ENCODE measurements around the gene FAM227B.
A peak's percentile ranks its signal among the peaks of the same experiment; 100 is the strongest.
"Not testable (repeated sequence)": the region's sequence is repeated elsewhere in the genome, so short reads cannot be mapped to it uniquely, and the experiment has no call there.

The FAM227B gene

DNA sequence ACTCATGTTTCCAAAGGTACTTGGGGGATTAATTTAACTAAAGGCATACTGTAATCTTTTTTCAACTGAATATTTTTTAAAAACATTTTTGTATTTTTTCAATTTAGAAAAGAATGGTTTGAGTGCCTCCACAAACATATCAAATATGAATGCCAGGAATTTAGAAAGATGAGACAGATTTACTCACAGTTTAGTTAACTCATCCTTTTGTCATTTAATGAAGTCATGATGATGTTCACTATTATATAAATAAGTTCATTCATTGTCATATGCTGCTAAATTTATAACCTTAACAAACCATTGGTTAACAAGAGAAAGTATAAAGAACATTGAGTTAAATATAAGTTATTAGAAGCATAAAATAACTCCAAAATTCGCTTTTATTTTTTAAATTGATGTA lies 147.6 kb downstream of the FAM227B start:
- DNase-seq (ENCODE audit: low spot score) = no peak
- in situ Hi-C loops (cut with MboI; ENCODE audit: low sequenced_read_pairs, unreplicated experiment) = no loop called here
- TF ChIP-seq, protein P1, sequence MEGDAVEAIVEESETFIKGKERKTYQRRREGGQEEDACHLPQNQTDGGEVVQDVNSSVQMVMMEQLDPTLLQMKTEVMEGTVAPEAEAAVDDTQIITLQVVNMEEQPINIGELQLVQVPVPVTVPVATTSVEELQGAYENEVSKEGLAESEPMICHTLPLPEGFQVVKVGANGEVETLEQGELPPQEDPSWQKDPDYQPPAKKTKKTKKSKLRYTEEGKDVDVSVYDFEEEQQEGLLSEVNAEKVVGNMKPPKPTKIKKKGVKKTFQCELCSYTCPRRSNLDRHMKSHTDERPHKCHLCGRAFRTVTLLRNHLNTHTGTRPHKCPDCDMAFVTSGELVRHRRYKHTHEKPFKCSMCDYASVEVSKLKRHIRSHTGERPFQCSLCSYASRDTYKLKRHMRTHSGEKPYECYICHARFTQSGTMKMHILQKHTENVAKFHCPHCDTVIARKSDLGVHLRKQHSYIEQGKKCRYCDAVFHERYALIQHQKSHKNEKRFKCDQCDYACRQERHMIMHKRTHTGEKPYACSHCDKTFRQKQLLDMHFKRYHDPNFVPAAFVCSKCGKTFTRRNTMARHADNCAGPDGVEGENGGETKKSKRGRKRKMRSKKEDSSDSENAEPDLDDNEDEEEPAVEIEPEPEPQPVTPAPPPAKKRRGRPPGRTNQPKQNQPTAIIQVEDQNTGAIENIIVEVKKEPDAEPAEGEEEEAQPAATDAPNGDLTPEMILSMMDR (IDR thresholded peaks at IDR 0.05; ENCODE audit: borderline replicate concordance, control extremely low read depth, extremely low read depth, insufficient read depth, missing control alignments) = no peak

DNA sequence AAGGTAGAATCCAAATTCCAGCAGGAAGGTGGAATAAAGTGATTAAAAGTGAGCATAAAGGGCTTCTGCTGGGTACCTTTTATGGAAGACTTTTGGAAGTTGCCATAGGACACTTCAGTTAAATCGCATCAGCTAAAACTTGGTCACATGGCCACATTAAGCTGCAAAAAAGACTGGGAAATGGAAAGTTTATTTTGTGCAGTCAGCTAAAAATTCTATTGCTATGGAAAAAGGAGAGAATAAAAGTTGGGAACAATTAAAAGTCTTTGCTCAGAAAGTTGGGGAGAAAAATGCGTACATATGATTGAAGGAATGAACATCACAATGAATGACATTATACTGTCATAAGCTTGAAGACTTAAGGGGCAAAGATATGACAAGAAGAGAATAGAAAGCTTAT lies 148.3 kb downstream of the FAM227B start:
- TF ChIP-seq, protein P1 (IDR thresholded peaks at IDR 0.05; ENCODE audit: borderline replicate concordance, control extremely low read depth, extremely low read depth, insufficient read depth, missing control alignments) = no peak
- no peak for DNase-seq (ENCODE audit: low spot score)
- in situ Hi-C loops (cut with MboI; ENCODE audit: low sequenced_read_pairs, unreplicated experiment) = no loop called here

DNA sequence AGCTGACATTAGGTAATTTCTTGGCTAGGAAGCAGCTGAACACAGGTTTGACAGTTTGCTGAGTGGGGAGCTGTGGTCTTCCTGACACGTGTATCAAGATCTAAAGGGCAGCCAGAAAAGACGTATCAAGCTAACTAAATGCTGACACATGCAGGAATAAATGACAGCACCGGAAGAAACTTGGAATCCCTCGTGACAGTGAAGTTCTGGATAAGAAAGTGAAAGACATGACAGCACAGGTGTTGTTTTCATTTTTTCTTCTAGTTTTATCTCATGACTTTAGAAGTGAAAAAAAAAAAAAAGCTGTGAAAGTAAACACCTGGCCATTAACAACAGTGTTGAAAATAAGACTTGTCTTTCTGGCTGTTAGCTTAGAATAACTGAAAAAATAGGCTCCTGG lies 148.9 kb downstream of the FAM227B start:
- in situ Hi-C loops (cut with MboI; ENCODE audit: low sequenced_read_pairs, unreplicated experiment) = no loop called here
- DNase-seq (ENCODE audit: low spot score) = peak; percentile 6
- TF ChIP-seq, protein P1 (IDR thresholded peaks at IDR 0.05; ENCODE audit: borderline replicate concordance, control extremely low read depth, extremely low read depth, insufficient read depth, missing control alignments) = no peak

DNA sequence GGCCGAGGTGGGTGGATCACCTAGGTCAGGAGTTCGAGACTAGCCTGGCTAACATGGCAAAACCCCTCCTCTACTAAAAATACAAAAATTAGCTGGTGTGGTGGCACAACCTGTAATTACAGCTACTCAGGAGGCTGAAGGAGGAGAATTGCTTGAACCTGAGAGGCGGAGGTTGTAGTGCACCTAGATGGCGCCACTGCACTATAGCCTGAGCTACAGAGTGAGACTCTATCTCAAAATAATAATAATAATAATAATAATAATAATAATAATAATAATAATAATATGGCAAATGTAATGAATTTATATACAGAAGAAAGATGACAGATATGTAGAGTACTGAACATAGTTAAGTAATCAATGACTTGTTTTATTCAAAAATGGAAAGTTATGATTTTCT lies 149.4 kb downstream of the FAM227B start:
- in situ Hi-C loops (cut with MboI; ENCODE audit: low sequenced_read_pairs, unreplicated experiment); DNase-seq (ENCODE audit: low spot score): not testable (repeated sequence)

DNA sequence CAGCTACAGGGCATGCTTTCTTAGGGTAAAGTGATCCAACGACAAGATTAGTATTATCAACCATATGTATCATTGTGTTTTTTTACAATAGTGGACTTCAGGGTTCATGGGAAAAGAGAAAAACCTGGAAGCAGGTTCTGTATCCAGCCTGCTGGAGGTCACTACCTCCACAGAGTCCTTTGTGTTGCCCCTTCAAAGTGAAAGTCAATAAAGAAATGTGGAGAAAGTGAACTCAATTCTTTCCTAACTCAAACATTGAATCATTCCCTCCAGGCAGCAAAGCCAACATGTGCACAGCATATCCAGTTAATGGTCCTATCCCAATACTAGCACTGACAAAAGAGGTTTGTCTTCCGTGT lies 152.2 kb downstream of the FAM227B start:
- TF ChIP-seq, protein P1 (IDR thresholded peaks at IDR 0.05; ENCODE audit: borderline replicate concordance, control extremely low read depth, extremely low read depth, insufficient read depth, missing control alignments) = no peak
- DNase-seq (ENCODE audit: low spot score) = no peak
- in situ Hi-C loops (cut with MboI; ENCODE audit: low sequenced_read_pairs, unreplicated experiment) = no loop called here

DNA sequence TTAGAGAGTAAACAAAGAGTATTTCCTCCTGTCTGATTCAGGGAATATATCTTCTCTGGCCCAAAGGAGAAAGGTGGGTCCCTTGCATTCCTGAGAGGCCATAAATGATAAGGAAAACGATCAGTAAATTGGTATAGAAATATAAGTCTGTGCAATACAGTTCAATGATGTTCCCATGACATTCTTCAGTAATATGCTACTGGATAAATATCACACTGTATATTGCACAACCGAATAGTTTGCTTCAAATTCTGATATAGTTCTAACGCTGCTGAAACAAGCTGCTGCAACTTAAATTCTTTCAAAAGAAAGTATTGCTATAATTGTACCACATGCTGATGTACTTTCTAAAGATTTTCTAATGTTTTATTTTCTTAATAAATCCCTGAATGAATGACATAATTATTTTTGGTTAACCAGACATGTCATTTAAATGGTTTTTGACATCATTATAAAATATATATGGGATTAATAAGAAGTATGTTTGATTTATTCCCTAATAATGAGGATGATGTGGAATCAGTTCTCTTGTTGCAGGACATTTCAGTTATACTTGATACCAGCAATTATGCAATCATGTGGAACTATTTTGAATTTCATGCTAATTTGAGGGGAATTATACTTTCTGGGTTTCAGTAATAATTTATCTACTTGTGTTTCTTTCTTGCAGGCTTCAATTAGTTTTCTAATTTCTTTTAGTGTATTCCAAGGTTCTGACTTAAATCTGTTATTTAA lies 152.7 kb downstream of the FAM227B start:
- no peak for DNase-seq (ENCODE audit: low spot score)
- in situ Hi-C loops (cut with MboI; ENCODE audit: low sequenced_read_pairs, unreplicated experiment) = no loop called here
- TF ChIP-seq, protein P1 (IDR thresholded peaks at IDR 0.05; ENCODE audit: borderline replicate concordance, control extremely low read depth, extremely low read depth, insufficient read depth, missing control alignments) = no peak

DNA sequence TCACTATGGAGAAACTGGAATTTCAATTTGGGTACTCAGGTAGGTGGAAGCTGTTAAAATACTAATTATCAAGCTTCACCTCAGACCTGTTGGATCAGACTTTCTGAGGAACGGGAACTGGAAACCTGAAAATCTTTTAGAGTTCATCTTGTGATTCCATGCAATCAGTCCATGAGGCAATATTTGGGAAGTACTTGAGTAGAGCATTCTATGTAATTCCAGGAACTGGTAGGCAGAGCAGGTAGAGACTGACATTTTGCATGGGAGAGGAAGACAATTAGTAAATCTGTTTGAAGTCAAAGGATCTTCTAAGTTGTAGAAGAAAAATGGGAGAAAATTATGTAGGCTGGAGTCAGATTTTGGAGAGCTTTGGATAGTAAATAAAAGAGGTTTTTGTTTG lies 154.5 kb downstream of the FAM227B start:
- in situ Hi-C loops (cut with MboI; ENCODE audit: low sequenced_read_pairs, unreplicated experiment) = no loop called here

More for the DNA sequence above, 154.5 kb downstream of the FAM227B start:
- TF ChIP-seq, protein P1 (IDR thresholded peaks at IDR 0.05; ENCODE audit: borderline replicate concordance, control extremely low read depth, extremely low read depth, insufficient read depth, missing control alignments) = no peak
- DNase-seq (ENCODE audit: low spot score) = no peak
